Testis (tissue), 3 donors: Measurements from ENCODE around the gene TACSTD2. TPM values are rescaled to one million over a fixed set of nuclear protein-coding genes. Genes with fewer than 3 reads are reported as not detected.

Experiments used
- DNase-seq: peaks from one replicate; pipeline ENCODE4 v3.0.0-alpha.2; 2019
- H3K27ac ChIP-seq, 2 donors: fragments of 200-600 bp; sonication (generic); one replicate each; pipeline ENCODE4 v1.5.1; 2019
- H3K27me3 ChIP-seq: fragments of 200-600 bp; sonication (generic); one replicate; pipeline ENCODE4 v1.5.1; 2019
- H3K36me3 ChIP-seq: fragments of 200-600 bp; sonication (generic); one replicate; pipeline ENCODE4 v1.5.1; 2017; ENCODE audit warnings: low read depth; ENCODE audit errors: missing control alignments
- H3K4me1 ChIP-seq: fragments of 200-600 bp; sonication (generic); one replicate; pipeline ENCODE4 v1.5.1; 2019
- H3K4me3 ChIP-seq, 2 donors: fragments of 200-600 bp; sonication (generic); one replicate each; pipeline ENCODE4 v1.5.1; 2017 to 2019
- H3K9me3 ChIP-seq: fragments of 200-600 bp; sonication (generic); one replicate; pipeline ENCODE4 v1.5.1; 2017
- POLR2A ChIP-seq: fragments of 450-650 bp; IDR thresholded peaks from one replicate; pipeline ENCODE4 v1.6.1; 2017; ENCODE audit warnings: antibody characterized with exemption, mild to moderate bottlenecking, moderate library complexity
- WGBS, 2 donors: methylation state at CpG; one replicate each; pipeline ENCODE4 v1.1.5; 2018; 5-methylcytosine and 5-hydroxymethylcytosine counted together
- intact Hi-C: fragments of 100-400 bp; cut with DNase I; formaldehyde crosslinking; loops from one replicate; pipeline ENCODE4 v1.15.1; 2023; ENCODE audit warnings: low total_unique reads
- polyA plus RNA-seq: library from polyadenylated mRNA; stranded (reverse); fragments of 350-450 nt; fragmentation: Illumina TruSeq; extraction: RNeasy Lipid Tissue Mini Kit (QIAGEN cat#74804); gene quantifications from one replicate; pipeline ENCODE4 v1.2.3, GENCODE V29; 2014; ENCODE audit warnings: low read depth, low replicate concordance; ENCODE audit not compliant: insufficient read depth
- total RNA-seq, 2 donors: library from RNA; depleted of rRNA; stranded (reverse); fragments of >200 nt; gene quantifications; one replicate each; pipeline ENCODE4 v1.2.3, GENCODE V29; 2016
- TF ChIP-seq, protein P1 (sequence below), 3 experiments: fragments of 450-650 bp in 2 of 3; fragments of 200-600 bp in 1 of 3; sonication (generic) in 1 of 3; IDR thresholded peaks; one replicate each; pipeline ENCODE4 v1.5.1; 2016 to 2019; ENCODE audit warnings: antibody characterized with exemption in 3 of 3, mild to moderate bottlenecking in 2 of 3, moderate library complexity in 1 of 3

TACSTD2 gene
- total and polyA plus RNA-seq, 3 donors from 2014 or later, result 0.87 to 1.2 (median 0.93) TPM

DNA sequence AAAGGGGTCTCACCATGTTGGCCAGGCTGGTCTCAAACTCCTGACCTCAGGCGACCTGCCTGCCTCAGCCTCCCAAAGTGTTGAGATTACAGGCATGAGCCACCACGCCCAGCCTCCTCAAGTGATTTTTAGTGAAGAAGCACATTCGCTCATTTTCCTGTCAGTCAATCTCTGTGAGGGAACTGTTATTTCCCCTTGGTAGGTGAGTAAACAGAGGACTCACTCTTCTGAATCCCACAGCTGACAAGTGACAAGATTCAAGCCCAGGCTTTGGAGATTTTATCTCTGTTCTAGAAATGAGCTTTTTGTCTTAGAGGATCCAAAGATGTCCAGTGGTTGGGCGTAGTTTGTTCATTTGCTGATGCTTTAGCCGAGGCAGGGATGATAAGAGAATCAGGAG is 43.9 kb upstream of the TACSTD2 start:
- no peak overlapping the region for H3K4me3 ChIP-seq
- no peaks in the 10 kb centered on the region for H3K36me3 ChIP-seq
- no peak for DNase-seq
- H3K4me1 ChIP-seq, result no peaks in the 10 kb centered on the region
- no peaks in the 10 kb centered on the region for H3K27me3 ChIP-seq
- 78 to 92% methylated on average over 5 of the region's 5 CpGs for WGBS, 2 donors
- H3K27ac ChIP-seq, result no peak overlapping the region
- no peaks in the 10 kb centered on the region for H3K9me3 ChIP-seq
- intact Hi-C loops, result no loop called here
- TF ChIP-seq, protein P1, sequence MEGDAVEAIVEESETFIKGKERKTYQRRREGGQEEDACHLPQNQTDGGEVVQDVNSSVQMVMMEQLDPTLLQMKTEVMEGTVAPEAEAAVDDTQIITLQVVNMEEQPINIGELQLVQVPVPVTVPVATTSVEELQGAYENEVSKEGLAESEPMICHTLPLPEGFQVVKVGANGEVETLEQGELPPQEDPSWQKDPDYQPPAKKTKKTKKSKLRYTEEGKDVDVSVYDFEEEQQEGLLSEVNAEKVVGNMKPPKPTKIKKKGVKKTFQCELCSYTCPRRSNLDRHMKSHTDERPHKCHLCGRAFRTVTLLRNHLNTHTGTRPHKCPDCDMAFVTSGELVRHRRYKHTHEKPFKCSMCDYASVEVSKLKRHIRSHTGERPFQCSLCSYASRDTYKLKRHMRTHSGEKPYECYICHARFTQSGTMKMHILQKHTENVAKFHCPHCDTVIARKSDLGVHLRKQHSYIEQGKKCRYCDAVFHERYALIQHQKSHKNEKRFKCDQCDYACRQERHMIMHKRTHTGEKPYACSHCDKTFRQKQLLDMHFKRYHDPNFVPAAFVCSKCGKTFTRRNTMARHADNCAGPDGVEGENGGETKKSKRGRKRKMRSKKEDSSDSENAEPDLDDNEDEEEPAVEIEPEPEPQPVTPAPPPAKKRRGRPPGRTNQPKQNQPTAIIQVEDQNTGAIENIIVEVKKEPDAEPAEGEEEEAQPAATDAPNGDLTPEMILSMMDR (IDR thresholded peaks at IDR 0.05), result no peak
- no peak for TF ChIP-seq POLR2A

DNA sequence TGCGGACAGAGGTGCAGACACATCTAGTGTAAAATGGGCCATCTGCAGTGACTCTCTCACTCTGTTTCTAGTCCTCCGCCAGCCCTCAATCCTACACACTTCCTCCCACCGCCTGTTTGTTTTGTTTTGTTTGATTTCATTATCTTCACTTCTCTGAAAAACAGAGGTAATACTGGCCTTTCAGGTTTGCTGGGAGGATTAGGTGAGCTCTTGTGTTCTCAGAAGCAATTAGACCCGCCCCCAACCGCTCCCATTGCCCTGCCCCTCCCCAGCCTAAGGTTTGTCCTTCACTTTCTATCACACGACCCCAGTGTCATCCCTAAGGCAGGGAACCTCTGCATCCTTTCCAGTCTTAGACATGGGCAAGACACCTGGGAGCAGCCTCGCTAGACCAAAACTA is 43.2 kb upstream of the TACSTD2 start:
- no peaks in the 10 kb centered on the region for H3K27me3 ChIP-seq
- intact Hi-C loops, result no loop called here
- DNase-seq, result no peak
- H3K27ac ChIP-seq, result no peak overlapping the region
- no peaks in the 10 kb centered on the region for H3K4me1 ChIP-seq
- H3K9me3 ChIP-seq, result no peaks in the 10 kb centered on the region
- H3K36me3 ChIP-seq, result no peaks in the 10 kb centered on the region
- TF ChIP-seq, protein P1 (IDR thresholded peaks at IDR 0.05), result no peak
- no peak for TF ChIP-seq POLR2A
- WGBS, 2 donors, result 84 to 85% methylated on average over 7 of the region's 7 CpGs
- no peak overlapping the region for H3K4me3 ChIP-seq

DNA sequence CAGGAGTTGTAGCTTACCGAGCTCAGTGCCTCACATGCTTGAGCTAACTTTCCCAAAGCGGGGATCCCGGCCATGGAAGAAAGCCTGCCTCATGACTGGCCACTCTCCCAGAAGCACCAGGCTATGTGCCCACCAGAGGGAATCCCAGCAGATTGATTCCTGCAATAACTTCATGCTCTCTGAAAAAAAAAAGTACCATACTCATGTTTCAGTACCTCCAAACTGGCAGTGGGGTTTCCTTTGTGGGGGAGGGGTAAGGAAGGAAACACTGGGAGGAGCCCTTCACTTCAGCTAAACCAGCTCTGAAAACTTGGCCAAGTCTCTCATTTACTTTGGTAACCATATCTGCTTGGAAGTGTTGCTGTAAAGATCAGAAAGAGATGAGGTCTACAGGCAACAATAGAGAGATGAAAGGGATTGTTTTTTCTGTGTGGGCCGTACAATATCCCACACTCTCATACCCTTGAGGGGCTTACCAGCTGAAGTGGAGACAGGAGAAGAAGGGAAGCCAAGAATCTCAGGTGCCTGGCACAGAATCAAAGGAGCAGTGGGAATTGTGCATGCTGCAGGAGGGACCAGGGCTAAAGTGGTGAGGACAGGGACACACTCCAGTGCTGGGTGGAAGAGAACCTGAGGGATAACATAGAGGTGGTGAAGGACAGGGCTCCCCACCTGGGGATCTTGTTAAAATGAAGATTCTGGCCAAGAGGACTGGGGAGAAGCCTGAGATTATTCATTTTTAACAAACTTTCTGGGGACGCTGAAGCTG is 42.4 kb upstream of the TACSTD2 start:
- no peaks in the 10 kb centered on the region for H3K27me3 ChIP-seq
- no peak overlapping the region for H3K4me3 ChIP-seq
- 70 to 82% methylated on average over 5 of the region's 5 CpGs for WGBS, 2 donors
- no peaks in the 10 kb centered on the region for H3K36me3 ChIP-seq
- no peak overlapping the region for H3K27ac ChIP-seq
- no peak for TF ChIP-seq POLR2A
- TF ChIP-seq, protein P1 (IDR thresholded peaks at IDR 0.05), result no peak
- no peaks in the 10 kb centered on the region for H3K4me1 ChIP-seq
- no peak for DNase-seq
- intact Hi-C loops, result no loop called here
- no peaks in the 10 kb centered on the region for H3K9me3 ChIP-seq

DNA sequence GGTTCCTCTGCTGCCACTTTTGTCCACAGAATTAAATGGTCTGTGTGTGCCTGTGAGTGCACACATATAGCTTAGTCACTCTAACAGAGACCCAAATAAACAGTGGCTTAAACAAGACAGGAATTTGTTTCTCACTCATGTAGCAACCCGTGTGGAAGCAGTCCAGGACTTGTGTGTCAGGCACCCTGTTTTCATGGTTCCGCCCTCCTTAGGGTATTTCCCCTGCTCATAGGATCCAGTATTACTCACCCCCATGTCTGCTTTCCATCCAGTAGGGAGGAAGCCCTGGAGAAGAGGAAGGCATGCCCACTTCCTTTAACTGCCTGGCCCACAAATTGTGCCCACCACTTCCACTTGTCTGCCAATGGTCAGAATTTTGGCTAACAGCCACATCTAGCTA is 41.3 kb upstream of the TACSTD2 start:
- TF ChIP-seq, protein P1 (IDR thresholded peaks at IDR 0.05), result no peak
- no peak for TF ChIP-seq POLR2A

DNA sequence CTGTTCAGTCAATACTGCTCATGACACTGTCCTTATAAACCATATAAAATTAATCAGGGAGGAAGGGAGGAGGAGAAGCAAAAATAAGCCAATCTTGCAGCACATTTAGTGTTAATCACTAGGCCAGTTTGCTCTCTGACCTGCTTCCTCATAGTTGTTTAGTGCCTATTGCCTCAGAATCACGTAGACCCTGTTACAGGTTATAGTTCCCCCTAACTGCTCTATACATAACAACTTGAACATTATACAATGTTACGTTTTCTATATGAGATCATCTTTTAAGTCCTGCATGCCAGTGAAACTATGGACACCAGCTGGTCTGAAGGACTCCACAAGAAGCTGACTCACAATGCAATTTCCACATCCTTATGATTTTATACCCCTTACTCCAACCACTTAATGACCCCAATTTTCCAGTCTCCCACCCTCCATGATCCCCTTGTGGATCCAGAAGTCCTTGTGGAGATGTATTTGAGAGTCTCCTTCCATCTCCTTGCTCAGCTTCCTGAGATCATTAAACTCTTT is 34.9 kb upstream of the TACSTD2 start:
- Histone ChIP-seq H3K27ac (no peak overlapping the region), H3K27me3 (no peaks in the 10 kb centered on the region), H3K9me3 (no peaks in the 10 kb centered on the region), H3K4me1 (no peaks in the 10 kb centered on the region), H3K4me3 (no peak overlapping the region), H3K36me3 (no peaks in the 10 kb centered on the region)
- WGBS, 2 donors, result 74 to 75% methylated on average over 2 of the region's 2 CpGs
- TF ChIP-seq, protein P1 (IDR thresholded peaks at IDR 0.05), result no peak
- TF ChIP-seq POLR2A, result no peak
- intact Hi-C loops, result no loop called here
- no peak for DNase-seq

More for the DNA sequence above, 41.3 kb upstream of the TACSTD2 start:
- Histone ChIP-seq H3K4me3 (no peak overlapping the region), H3K4me1 (no peaks in the 10 kb centered on the region), H3K9me3 (no peaks in the 10 kb centered on the region), H3K27ac (no peak overlapping the region), H3K27me3 (no peaks in the 10 kb centered on the region), H3K36me3 (no peaks in the 10 kb centered on the region)
- 66 to 80% methylated on average over 2 of the region's 2 CpGs for WGBS, 2 donors
- DNase-seq, result no peak
- intact Hi-C loops, result no loop called here
